HEK293 (cell line): ENCODE results near the gene THBS1.

ENCODE experiments used
- CTCF ChIA-PET: fragments of 350-600 bp; formaldehyde crosslinking; extraction: SDS; loops from one replicate; lab custom pipeline; 2021; ENCODE audit warnings: antibody characterized with exemption; lab: Yijun Ruan, JAX
- POLR2A ChIA-PET: fragments of 300-600 bp; formaldehyde crosslinking; extraction: SDS; loops from one replicate; lab custom pipeline; 2020; ENCODE audit warnings: antibody characterized with exemption, inconsistent platforms; lab: Yijun Ruan, JAX
- H3K27ac ChIP-seq: fragments of 200-500 bp; sonication (Bioruptor generic); 2 replicates; pipeline ENCODE4 v1.5.1; 2014; ENCODE audit warnings: low read depth, low read length, control low read depth, inconsistent platforms; ENCODE audit errors: extremely low read depth
- H3K36me3 ChIP-seq, 2 experiments: fragments of 200-500 bp in 1 of 2; sonication (Bioruptor generic) in 1 of 2; 1 replicate in 1 of 2; 2 replicates in 1 of 2; pipeline ENCODE4 v1.5.1; 2014 to 2017; ENCODE audit warnings: inconsistent platforms in 2 of 2, low read length in 2 of 2; ENCODE audit not compliant: control insufficient read depth in 2 of 2, insufficient read depth in 1 of 2
- H3K4me1 ChIP-seq: fragments of 200-500 bp; sonication (Bioruptor generic); 2 replicates; pipeline ENCODE4 v1.5.1; 2014; ENCODE audit warnings: mild to moderate bottlenecking, low read length, inconsistent platforms; ENCODE audit not compliant: control insufficient read depth, insufficient read depth
- H3K4me3 ChIP-seq: 2 replicates; pipeline ENCODE4 v1.5.1; 2011; ENCODE audit warnings: low read depth, mild to moderate bottlenecking, control low read depth, low read length, moderate library complexity
- H3K9me3 ChIP-seq: fragments of 200-500 bp; sonication (Bioruptor generic); 2 replicates; pipeline ENCODE4 v1.5.1; 2014; ENCODE audit warnings: low read depth, low read length, inconsistent platforms; ENCODE audit not compliant: control insufficient read depth, insufficient read depth
- PBX3 ChIP-seq: sonication (generic); formaldehyde crosslinking; IDR thresholded peaks from 2 replicates; pipeline ENCODE4 v1.8.1; 2022; ENCODE audit warnings: mild to moderate bottlenecking, moderate library complexity, missing genetic modification reagents
- PRDM10 ChIP-seq: fragments of 450-650 bp; formaldehyde crosslinking; IDR thresholded peaks from 2 replicates; pipeline ENCODE4 v1.5.1; 2016; ENCODE audit warnings: missing biosample characterization, missing genetic modification characterization
- ZBTB44 ChIP-seq: fragments of 450-650 bp; IDR thresholded peaks from 2 replicates; pipeline ENCODE4 v1.5.1; 2018; ENCODE audit warnings: missing biosample characterization, mild to moderate bottlenecking, missing genetic modification characterization
- ZIC2 ChIP-seq: fragments of 450-650 bp; formaldehyde crosslinking; IDR thresholded peaks from 2 replicates; pipeline ENCODE4 v1.5.1; 2016; ENCODE audit warnings: missing biosample characterization, missing genetic modification characterization
- ZNF239 ChIP-seq: fragments of 450-650 bp; formaldehyde crosslinking; IDR thresholded peaks from 2 replicates; pipeline ENCODE4 v1.5.1; 2016; ENCODE audit warnings: missing biosample characterization, missing genetic modification characterization
- ZNF341 ChIP-seq: fragments of 450-650 bp; formaldehyde crosslinking; IDR thresholded peaks from 2 replicates; pipeline ENCODE4; 2016; ENCODE audit warnings: low read depth, missing biosample characterization, missing genetic modification characterization
- ZNF37A ChIP-seq: fragments of 450-650 bp; IDR thresholded peaks from 2 replicates; pipeline ENCODE4 v1.5.1; 2018; ENCODE audit warnings: missing biosample characterization, missing genetic modification characterization
- ZNF426 ChIP-seq: fragments of 450-650 bp; formaldehyde crosslinking; IDR thresholded peaks from 2 replicates; pipeline ENCODE4 v1.5.1; 2017; ENCODE audit warnings: missing biosample characterization, missing genetic modification characterization, mild to moderate bottlenecking, inconsistent platforms, moderate library complexity
- ZNF518A ChIP-seq: fragments of 450-650 bp; formaldehyde crosslinking; conservative IDR thresholded peaks from 2 replicates; pipeline ENCODE4 v1.5.1; 2016; ENCODE audit warnings: low read depth, missing biosample characterization, missing genetic modification characterization
- ZNF530 ChIP-seq: fragments of 450-650 bp; formaldehyde crosslinking; IDR thresholded peaks from 2 replicates; pipeline ENCODE4 v1.5.1; 2016; ENCODE audit warnings: low read depth, missing biosample characterization, missing genetic modification characterization
- ZNF561 ChIP-seq: fragments of 450-650 bp; IDR thresholded peaks from 2 replicates; pipeline ENCODE4 v1.5.1; 2018; ENCODE audit warnings: missing biosample characterization, missing genetic modification characterization, borderline replicate concordance
- ZNF585B ChIP-seq: fragments of 450-650 bp; formaldehyde crosslinking; IDR thresholded peaks from 2 replicates; pipeline ENCODE4 v1.5.1; 2016; ENCODE audit warnings: missing biosample characterization, missing genetic modification characterization
- ZNF600 ChIP-seq: fragments of 450-650 bp; formaldehyde crosslinking; IDR thresholded peaks from 2 replicates; pipeline ENCODE4 v1.5.1; 2016; ENCODE audit warnings: missing biosample characterization, missing genetic modification characterization
- ZNF658 ChIP-seq: fragments of 450-650 bp; formaldehyde crosslinking; IDR thresholded peaks from 2 replicates; pipeline ENCODE4; 2016; ENCODE audit warnings: missing biosample characterization, missing genetic modification characterization
- ZNF776 ChIP-seq: fragments of 450-650 bp; formaldehyde crosslinking; IDR thresholded peaks from 2 replicates; pipeline ENCODE4 v1.5.0; 2017; ENCODE audit warnings: missing biosample characterization, missing genetic modification characterization, borderline replicate concordance
- ZNF777 ChIP-seq: fragments of 450-650 bp; formaldehyde crosslinking; IDR thresholded peaks from 2 replicates; pipeline ENCODE4 v1.5.1; 2017; ENCODE audit warnings: missing biosample characterization, missing genetic modification characterization, borderline replicate concordance
- ZSCAN23 ChIP-seq: fragments of 450-650 bp; formaldehyde crosslinking; IDR thresholded peaks from 2 replicates; pipeline ENCODE4 v1.5.1; 2016; ENCODE audit warnings: missing biosample characterization, missing genetic modification characterization

Gene THBS1

GRCh38 chr15:39642011-39642640, 61.2 kb downstream of the THBS1 start:
- Histone ChIP-seq H3K4me1 (no peaks in the 10 kb centered on the region), H3K4me3 (no peak overlapping the region), H3K9me3 (no peaks in the 10 kb centered on the region), H3K36me3 (no peaks in the 10 kb centered on the region), H3K27ac (no peak overlapping the region)
- ChIA-PET POLR2A (no interaction called here), CTCF (interaction anchor here (0.5 to 0.7 kb wide), 2 partner anchors 74 to 350 kb away, joined by 3 to 4 read pairs; no protein-coding TSS in a partner anchor)
- TF ChIP-seq ZNF658 (tag by site-specific recombination): no peak
- TF ChIP-seq ZNF585B (tag by site-specific recombination): no peak
- no peak for TF ChIP-seq ZNF518A (tag by site-specific recombination)
- no peak for TF ChIP-seq ZNF426 (tag by site-specific recombination)
- TF ChIP-seq ZSCAN23: no peak
- no peak for TF ChIP-seq ZNF561 (tag by site-specific recombination)
- TF ChIP-seq PRDM10 (tag by site-specific recombination): no peak
- TF ChIP-seq ZNF777 (tag by site-specific recombination): no peak
- no peak for TF ChIP-seq ZNF341 (tag by site-specific recombination)
- no peak for TF ChIP-seq ZNF239 (tag by site-specific recombination)
- no peak for TF ChIP-seq ZNF776
- TF ChIP-seq ZNF600 (tag by site-specific recombination): no peak
- no peak for TF ChIP-seq ZIC2
- TF ChIP-seq ZNF530 (tag by site-specific recombination): no peak
- no peak for TF ChIP-seq ZNF37A (tag by site-specific recombination)
- no peak for TF ChIP-seq PBX3 (CRISPR knock-in tag)
- no peak for TF ChIP-seq ZBTB44 (tag by site-specific recombination)
